ENCODE results near the gene ALOX5. TPM values are rescaled to one million over a fixed set of nuclear protein-coding genes. Genes with fewer than 3 reads are reported as not detected.

The ALOX5 gene
- total RNA-seq, 1 experiment from 2014 or later, result 6.1 TPM

DNA sequence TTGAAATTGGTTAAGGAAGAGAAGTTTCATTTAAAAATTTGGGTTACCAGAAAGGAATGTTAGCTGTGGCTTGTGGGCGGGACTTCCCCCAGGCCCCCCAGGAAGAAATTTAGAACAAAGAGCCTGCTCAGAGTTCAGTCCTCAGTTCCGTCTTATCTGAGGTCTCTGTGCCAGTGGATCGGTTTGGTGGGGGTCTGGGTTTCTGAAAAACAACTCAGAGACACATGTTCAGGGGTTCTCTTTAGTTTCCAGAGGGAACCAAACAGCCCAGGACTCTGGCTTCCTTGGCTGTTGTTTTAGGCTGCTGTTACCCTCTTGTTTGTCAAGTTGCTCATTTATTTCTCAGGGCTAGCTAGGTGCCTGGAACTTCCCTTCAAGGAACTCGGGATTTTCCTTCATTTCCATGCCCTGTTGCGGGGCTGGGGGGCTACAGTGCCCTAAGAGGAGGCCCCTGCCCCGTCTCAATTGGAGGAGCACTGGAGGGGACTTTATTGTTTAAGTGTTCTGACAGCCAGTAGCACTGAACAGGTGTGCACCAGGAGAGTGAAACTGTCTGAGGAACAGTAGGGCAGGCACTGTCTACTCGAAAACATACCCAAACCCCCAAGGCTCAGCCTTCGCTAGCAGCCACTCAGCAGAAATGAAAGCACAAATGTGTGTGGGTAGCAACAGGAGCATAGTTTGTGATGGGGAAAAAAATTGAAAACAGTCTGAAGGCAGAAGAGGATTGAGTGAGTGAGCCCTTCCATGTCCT, 59.9 kb downstream of the ALOX5 start:
- CTCF ChIA-PET, result no interaction called here
- ATAC-seq, result no peak
- intact Hi-C loops (cut with micrococcal nuclease), result no loop called here

DNA sequence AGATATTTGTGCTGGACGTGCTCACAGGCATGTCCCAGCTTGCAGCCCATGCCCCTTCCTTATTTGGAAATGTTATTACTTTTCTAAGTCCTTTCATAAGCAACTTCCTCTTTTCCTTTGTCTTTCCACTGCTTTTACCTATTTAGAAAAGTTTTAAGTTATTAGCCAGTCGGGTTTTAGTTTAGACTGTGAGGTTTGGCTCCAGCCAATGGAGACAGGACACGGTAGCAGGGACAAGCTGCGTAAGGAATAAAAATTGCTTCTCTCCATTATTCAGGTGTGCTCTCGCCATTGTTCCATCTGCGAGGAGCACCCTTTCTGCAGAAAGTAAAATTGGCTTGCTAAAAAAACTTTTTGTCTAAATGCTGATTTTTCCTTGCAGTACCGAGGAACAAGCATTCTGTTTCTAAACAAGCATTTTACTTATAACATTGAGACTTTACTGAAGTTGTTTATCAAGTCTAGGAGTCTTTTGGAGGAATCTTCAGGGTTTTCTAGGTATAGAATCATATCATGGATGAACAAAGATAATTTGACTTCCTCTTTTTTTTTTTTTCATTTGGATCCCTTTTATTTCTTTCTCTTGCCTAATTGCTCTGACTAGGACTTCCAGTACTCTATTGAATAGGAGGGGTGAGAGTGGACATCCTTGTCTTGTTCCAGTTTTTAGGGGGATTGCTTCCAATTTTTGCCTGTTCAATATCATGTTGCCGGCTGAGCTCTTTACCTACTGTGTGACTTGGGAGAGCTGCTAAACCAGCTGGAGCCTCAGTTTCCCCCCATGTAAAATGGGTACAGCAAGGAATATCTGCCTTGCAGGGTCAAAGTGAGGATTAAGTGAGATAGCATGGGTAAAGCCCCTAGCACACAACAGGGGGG, 63.8 kb downstream of the ALOX5 start:
- no peaks in the 10 kb centered on the region for H3K9me3 ChIP-seq (ENCODE audit: control insufficient read depth in 1 of 2, insufficient read depth in 1 of 2, low read depth in 1 of 2, low read length in 2 of 2)
- no peak for DNase-seq (ENCODE audit: low read depth, low spot score)
- H3K79me2 ChIP-seq (ENCODE audit: insufficient read depth, low read length), result no peaks in the 10 kb centered on the region
- ChIA-PET POLR2A (no interaction called here), CTCF (no interaction called here), RAD21 (ENCODE audit: low non-redundant PET in 1 of 2, low total read pairs in 2 of 2, uncharacterized antibody in 2 of 2, unreplicated experiment in 2 of 2) (no interaction called here)
- no peak overlapping the region for H3K9ac ChIP-seq (ENCODE audit: low read length)
- no peak overlapping the region for H3K4me3 ChIP-seq (replicated peaks in 1 of 2; ENCODE audit: low read depth in 1 of 2, low read length in 2 of 2)
- BruUV-seq (replicated peaks), result no TSS peak
- no peaks in the 10 kb centered on the region for H3K27me3 ChIP-seq (ENCODE audit: insufficient read depth, low read length)
- ATAC-seq, result no peak
- H4K20me1 ChIP-seq (ENCODE audit: insufficient read depth), result no peaks in the 10 kb centered on the region
- no peak overlapping the region for H3K27ac ChIP-seq (ENCODE audit: low read depth, low read length)
- no peaks in the 10 kb centered on the region for H3K36me3 ChIP-seq (ENCODE audit: control insufficient read depth in 1 of 2, insufficient read depth in 2 of 2, low read length in 2 of 2)
- H2AFZ ChIP-seq (ENCODE audit: low read depth, low read length, poor library complexity, severe bottlenecking), result no peak overlapping the region
- intact Hi-C loops (cut with micrococcal nuclease), result no loop called here
- no peaks in the 10 kb centered on the region for H3K9me2 ChIP-seq (ENCODE audit: insufficient read depth)
- H3K4me2 ChIP-seq (ENCODE audit: low read length), result no peak overlapping the region
- H3K4me1 ChIP-seq (ENCODE audit: control insufficient read depth in 1 of 2, insufficient read depth in 2 of 2, low read length in 2 of 2), result no peaks in the 10 kb centered on the region
- no peak for TF ChIP-seq EZH2phosphoT487 (IDR thresholded peaks at IDR 0.05; ENCODE audit: borderline replicate concordance)
- TF ChIP-seq FOSL1 (IDR thresholded peaks at IDR 0.05; ENCODE audit: low read depth), result no peak
- TF ChIP-seq POLR2A (IDR thresholded peaks at IDR 0.05; ENCODE audit: borderline replicate concordance, extremely low read depth, insufficient read depth, insufficient read length), result no peak
- no peak for TF ChIP-seq ZFX (IDR thresholded peaks at IDR 0.05)
- no peak for TF ChIP-seq RAD21 (IDR thresholded peaks at IDR 0.05; ENCODE audit: low read depth)
- TF ChIP-seq, protein P1, sequence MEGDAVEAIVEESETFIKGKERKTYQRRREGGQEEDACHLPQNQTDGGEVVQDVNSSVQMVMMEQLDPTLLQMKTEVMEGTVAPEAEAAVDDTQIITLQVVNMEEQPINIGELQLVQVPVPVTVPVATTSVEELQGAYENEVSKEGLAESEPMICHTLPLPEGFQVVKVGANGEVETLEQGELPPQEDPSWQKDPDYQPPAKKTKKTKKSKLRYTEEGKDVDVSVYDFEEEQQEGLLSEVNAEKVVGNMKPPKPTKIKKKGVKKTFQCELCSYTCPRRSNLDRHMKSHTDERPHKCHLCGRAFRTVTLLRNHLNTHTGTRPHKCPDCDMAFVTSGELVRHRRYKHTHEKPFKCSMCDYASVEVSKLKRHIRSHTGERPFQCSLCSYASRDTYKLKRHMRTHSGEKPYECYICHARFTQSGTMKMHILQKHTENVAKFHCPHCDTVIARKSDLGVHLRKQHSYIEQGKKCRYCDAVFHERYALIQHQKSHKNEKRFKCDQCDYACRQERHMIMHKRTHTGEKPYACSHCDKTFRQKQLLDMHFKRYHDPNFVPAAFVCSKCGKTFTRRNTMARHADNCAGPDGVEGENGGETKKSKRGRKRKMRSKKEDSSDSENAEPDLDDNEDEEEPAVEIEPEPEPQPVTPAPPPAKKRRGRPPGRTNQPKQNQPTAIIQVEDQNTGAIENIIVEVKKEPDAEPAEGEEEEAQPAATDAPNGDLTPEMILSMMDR (IDR thresholded peaks at IDR 0.05 in 2 of 3, conservative IDR thresholded peaks at IDR 0.05 in 1 of 3; ENCODE audit: borderline replicate concordance in 1 of 3, insufficient read depth in 1 of 3, low read depth in 2 of 3, low read length in 2 of 3), result no peak
- no peak for TF ChIP-seq JUND (IDR thresholded peaks at IDR 0.05)
- TF ChIP-seq EZH2 (IDR thresholded peaks at IDR 0.05), result no peak
- TF ChIP-seq CEBPB (IDR thresholded peaks at IDR 0.05; ENCODE audit: low read depth), result no peak
- TF ChIP-seq SIN3A (IDR thresholded peaks at IDR 0.05; ENCODE audit: low read depth), result no peak
- TF ChIP-seq, protein P2, sequence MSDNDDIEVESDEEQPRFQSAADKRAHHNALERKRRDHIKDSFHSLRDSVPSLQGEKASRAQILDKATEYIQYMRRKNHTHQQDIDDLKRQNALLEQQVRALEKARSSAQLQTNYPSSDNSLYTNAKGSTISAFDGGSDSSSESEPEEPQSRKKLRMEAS (IDR thresholded peaks at IDR 0.05), result no peak
- no peak for TF ChIP-seq ELF1 (IDR thresholded peaks at IDR 0.05; ENCODE audit: borderline replicate concordance, low read depth)

More for the DNA sequence above, 59.9 kb downstream of the ALOX5 start:
- no peak overlapping the region for H3K4me3 ChIP-seq (replicated peaks in 1 of 2; ENCODE audit: low read depth in 1 of 2, low read length in 2 of 2)
- H3K4me1 ChIP-seq (ENCODE audit: control insufficient read depth in 1 of 2, insufficient read depth in 2 of 2, low read length in 2 of 2), result no peaks in the 10 kb centered on the region
- BruUV-seq (replicated peaks), result no TSS peak
- H3K9ac ChIP-seq (ENCODE audit: low read length), result no peak overlapping the region
- H3K27me3 ChIP-seq (ENCODE audit: insufficient read depth, low read length), result no peaks in the 10 kb centered on the region
- no peaks in the 10 kb centered on the region for H3K79me2 ChIP-seq (ENCODE audit: insufficient read depth, low read length)
- H2AFZ ChIP-seq (ENCODE audit: low read depth, low read length, poor library complexity, severe bottlenecking), result no peak overlapping the region
- H3K9me2 ChIP-seq (ENCODE audit: insufficient read depth), result no peaks in the 10 kb centered on the region
- RAD21 ChIA-PET (ENCODE audit: low non-redundant PET in 1 of 2, low total read pairs in 2 of 2, uncharacterized antibody in 2 of 2, unreplicated experiment in 2 of 2), result no interaction called here
- no peaks in the 10 kb centered on the region for H3K36me3 ChIP-seq (ENCODE audit: control insufficient read depth in 1 of 2, insufficient read depth in 2 of 2, low read length in 2 of 2)
- H3K9me3 ChIP-seq (ENCODE audit: control insufficient read depth in 1 of 2, insufficient read depth in 1 of 2, low read depth in 1 of 2, low read length in 2 of 2), result no peaks in the 10 kb centered on the region
- no peak overlapping the region for H3K27ac ChIP-seq (ENCODE audit: low read depth, low read length)
- no peak overlapping the region for H3K4me2 ChIP-seq (ENCODE audit: low read length)
- TF ChIP-seq SRF (IDR thresholded peaks at IDR 0.05; ENCODE audit: low read depth) (no peak), ZNF274 (IDR thresholded peaks at IDR 0.05; ENCODE audit: low read depth, low read length) (no peak), EGR1 (IDR thresholded peaks at IDR 0.05; ENCODE audit: low read depth) (no peak), EZH2 (IDR thresholded peaks at IDR 0.05) (no peak), ZFX (IDR thresholded peaks at IDR 0.05) (no peak), EZH2phosphoT487 (IDR thresholded peaks at IDR 0.05; ENCODE audit: borderline replicate concordance) (no peak)
- TF ChIP-seq, protein P3, sequence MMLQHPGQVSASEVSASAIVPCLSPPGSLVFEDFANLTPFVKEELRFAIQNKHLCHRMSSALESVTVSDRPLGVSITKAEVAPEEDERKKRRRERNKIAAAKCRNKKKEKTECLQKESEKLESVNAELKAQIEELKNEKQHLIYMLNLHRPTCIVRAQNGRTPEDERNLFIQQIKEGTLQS (IDR thresholded peaks at IDR 0.05), result no peak
- DNase-seq (ENCODE audit: low read depth, low spot score), result no peak
- H4K20me1 ChIP-seq (ENCODE audit: insufficient read depth), result no peaks in the 10 kb centered on the region
- POLR2A ChIA-PET, result no interaction called here

Measured in HCT116 (cell line).